COLO668 (cell line): ENCODE measurements around the gene RPS18.

Experiments
- DNase-seq: peaks from one replicate; lab custom pipeline; 2025; ENCODE audit not compliant: unreplicated experiment; lab: John Stamatoyannopoulos, UW

RPS18 gene

DNA sequence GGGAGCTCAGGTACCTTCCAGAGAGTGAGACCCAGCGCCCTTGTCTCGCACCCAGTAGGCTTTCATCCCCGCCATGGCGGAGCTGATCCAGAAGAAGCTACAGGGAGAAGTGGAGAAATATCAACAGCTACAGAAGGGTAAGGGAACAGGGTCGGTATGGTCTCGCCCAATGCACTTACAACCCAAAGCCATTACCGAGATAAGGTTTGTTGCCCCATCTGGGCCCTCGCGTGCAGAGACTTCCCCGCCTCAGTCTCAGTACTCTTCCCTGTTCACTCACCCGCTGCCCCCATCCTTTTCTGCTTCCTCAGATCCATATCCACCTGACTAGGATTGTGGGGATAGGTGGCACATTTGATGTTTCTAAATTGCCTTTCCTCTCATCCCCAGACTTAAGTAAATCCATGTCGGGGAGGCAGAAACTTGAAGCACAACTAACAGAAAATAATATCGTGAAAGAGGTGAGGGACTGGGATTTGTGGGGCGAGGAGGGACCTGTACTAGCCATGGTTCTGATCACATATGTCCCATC is 18.0 kb downstream of the RPS18 start:
- no peak for DNase-seq

DNA sequence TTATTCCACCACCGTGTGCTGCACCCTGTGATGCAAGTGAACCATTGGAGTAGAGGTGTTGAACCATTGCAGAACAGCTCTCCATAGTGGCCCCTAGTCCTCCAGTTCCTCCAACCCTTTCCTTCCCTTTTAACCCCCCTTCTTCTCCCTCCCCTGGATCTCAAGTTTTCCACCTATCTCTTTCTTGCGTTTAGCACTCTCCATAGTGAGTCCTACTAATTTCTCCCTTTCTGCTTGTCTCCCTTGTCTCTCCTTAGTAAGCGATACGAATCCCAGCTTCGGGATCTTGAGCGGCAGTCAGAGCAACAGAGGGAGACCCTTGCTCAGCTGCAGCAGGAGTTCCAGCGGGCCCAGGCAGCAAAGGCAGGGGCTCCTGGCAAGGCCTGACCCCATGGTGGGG is 18.6 kb downstream of the RPS18 start:
- DNase-seq, result no peak

DNA sequence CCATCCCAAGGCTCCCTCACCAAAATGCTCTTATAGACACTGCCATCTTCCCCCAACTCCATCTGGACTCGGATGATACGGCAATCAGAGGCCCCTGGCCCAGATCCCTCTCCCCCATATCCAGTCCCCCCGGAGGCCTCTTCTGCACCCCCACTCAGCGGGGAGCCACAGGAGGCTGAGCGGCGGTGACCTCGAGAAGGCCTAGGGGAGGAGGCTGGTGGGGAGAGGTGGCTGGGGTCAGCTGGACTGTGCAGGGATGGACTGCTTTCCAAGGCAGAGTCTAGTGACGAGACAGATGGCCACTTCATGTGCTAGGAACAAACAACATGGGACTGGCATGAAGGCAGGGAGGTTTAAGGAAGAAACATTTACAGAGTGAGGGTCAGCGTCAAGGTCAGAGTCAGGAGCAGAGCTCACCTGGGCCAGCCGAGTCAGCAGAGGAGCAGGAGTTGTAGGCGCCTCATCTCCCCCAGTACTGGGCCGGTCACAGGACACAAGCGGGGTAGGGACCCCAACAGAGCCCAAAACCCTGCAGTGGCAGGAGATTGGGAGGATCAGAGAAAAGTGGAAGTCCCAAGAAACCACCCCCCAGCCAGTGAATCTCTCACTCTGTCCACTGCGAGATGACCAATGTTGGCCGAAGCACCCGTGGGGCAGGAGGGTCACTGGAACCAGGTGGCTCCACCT is 21.3 kb downstream of the RPS18 start:
- no peak for DNase-seq

DNA sequence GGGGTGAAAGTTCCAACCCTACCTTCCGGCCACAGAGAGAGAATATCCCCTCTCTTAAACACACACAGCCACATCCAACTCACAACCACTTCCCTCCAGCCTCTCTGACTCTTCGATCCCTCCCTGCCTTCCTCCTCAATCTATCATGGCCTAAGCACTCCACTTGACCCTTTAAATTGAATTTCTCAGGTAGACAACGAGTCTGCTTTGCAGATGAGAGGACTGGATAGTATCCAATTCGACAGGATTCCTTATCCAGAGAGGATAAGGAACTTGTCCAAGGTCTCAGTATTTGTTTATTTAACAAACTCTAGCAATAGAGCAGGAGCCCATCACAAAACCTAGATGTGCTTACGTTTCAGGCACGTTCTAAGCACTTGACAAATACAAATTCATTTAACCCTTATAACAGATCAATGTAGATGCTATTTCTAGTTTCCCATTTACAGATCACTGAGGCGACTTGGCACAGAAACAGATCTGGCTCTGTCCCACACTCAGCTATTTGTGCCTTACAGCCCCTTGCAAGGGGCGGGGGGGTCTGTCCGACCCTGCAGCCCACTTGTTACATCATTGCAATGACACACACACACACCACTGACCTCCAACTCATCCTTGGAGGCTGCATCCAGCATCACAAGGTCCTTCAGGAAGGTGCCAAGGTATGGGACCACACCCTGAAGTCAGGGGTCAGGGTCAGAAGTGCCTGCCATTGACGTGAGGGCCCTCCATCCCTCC is 22.4 kb downstream of the RPS18 start:
- no peak for DNase-seq

DNA sequence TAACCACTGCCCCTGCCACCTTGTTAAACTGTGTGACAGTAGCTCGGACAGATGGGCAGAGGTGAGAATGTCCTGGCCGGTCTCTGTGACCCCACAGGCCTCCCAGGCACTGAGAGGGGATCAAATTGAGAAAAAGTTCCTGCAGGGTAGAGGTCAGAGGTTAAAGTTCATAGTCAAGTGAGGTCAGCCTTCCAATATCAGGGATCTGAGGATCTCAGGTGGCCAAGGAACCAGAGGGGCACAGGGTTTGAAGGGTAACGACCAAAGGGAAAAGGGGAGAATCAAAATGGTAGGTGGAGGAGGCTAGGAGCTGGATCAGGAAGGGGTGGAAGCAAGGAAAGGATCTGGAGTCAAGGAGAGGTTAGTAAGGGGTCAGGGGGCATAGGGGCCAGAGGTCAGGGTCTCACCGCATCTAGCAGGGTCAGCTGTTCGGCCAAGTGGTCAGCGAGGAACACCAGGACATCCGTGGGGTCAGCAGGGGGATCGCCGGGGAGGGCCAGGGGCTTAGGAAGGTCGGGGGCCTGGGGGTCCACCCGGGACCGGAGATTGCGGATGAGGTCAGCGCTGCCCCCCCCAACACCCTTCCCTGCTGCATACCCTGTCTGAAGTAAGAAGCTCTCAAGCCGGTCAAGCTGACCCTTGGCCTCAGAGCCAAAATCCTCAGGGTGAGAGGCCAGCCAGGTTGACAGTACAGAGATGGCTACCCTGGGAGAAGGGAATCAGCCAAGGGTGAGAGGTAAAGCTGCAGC is 23.9 kb downstream of the RPS18 start:
- DNase-seq, result no peak

DNA sequence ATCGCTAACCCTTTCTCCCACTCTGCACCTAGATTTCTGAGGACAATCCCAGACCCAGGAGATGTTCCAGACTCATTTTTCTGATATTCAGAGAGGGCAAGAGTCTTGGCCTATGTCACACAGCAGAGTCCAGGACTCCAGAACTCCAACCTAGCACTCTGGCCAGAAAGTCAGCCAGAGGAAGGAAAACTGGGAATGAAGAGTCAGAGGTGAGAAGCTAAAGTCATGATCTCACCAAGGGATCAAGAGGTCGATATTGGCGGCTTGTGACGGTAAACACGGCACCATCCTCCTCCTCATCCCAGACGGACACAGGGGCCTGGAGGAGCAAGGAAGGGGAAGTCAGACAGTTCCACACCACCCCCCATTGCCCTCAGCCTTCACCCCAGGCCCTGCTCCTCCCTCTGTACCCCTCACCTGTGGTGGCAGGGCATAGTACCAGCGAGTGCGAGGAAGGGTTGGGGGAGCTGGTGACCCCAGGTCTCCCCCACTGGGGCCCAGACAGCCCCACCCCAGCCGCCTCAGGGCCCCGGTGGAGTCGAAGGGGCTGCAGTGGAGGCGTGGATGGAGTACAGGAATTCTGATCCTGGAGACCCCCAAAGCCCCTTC is 25.0 kb downstream of the RPS18 start:
- DNase-seq, result no peak

DNA sequence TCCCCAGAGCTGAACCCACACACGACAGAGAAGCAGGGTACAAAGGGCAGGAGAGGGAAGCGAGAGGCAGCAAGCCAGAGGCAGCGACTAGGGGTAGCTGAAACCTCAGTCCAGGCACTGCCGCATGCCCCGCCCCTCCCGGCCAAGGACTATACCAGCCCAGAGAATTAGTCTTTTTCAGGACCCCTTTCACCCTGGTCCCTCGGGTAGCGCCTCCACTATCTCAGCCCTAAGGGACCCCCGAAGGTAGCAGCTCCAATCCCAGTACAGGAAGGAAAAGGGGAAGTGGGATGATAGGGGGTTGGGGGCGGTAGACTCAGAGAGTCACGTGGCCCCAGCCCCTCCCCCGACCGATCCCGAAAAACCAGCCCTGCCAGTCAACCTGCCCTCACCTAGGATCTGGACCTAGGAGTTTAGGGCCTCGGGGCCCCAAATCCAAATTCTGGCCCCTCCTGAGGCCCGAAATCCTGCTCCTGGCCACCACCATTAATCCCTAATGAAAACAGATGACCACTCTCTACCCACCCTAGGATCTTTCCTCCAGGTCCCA is 25.6 kb downstream of the RPS18 start:
- DNase-seq, result no peak

DNA sequence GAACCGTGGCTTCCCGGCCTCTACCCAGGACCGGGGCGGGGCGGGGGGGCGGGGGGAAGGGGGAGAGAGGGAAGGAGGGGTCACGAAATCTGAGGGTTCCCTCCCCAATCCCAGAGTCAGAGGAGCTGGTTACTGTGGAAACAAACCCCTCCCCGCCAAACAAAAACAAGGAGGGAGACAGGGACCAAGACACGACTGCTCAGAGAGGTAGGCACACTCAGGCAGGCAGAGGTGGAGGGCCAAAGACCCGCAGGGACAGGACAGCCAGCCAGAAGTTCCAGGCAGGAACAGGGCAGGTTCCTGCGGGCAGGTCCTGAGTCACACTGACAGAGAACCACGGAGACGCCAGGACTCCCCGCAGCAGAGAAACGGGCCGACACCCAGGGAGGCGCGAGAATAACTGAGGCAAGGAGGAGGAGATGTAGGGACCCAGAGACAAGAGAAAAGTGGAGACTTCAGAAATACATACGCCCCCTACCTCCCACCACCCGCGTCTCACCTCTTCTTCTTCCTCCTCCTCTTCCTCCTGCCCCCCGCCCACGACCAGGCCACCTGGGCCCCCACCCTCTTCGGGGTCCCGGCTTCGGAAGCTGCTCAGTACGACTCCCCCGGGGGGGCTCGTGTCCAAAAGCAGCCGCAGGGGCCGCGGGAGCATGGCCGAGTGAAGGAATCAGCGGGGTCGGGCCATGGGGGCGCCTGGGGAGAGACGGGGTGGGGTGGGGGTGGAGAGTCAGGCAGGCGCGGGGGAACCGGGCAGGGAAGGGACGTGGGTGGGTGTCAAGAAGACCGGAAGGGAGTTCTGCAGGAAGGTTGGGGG is 26.3 kb downstream of the RPS18 start:
- DNase-seq, result peak; percentile 43

DNA sequence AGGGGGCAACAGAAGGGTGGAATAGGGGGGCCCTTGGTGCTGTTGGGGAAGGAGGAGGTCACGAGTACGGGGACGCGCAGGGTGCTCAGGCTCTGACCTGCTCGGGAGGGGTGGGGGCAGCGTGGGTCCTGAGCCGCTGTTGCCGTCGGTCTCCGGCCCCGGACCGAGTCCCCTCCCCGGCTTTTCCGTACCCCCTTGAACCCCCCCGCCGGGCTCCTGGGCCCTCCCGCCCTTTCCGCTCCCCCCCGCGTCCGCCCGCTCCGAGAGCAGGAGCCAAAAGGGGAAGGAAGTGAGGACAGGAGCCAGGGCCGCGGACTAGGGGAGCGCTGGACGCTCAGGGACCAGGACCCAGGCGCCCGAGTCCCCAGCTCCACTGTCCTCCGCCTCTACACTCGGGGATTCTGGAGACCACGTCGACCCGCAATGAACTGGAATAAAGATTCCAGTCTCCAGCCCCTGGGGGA is 26.9 kb downstream of the RPS18 start, which contains the start of gene RGL2:
TSS of gene RGL2 (minus strand) at position 170 of the 464 bp plus-strand sequence. CDS start 332 bp downstream, outside the sequence.
- peak; percentile 50 for DNase-seq

DNA sequence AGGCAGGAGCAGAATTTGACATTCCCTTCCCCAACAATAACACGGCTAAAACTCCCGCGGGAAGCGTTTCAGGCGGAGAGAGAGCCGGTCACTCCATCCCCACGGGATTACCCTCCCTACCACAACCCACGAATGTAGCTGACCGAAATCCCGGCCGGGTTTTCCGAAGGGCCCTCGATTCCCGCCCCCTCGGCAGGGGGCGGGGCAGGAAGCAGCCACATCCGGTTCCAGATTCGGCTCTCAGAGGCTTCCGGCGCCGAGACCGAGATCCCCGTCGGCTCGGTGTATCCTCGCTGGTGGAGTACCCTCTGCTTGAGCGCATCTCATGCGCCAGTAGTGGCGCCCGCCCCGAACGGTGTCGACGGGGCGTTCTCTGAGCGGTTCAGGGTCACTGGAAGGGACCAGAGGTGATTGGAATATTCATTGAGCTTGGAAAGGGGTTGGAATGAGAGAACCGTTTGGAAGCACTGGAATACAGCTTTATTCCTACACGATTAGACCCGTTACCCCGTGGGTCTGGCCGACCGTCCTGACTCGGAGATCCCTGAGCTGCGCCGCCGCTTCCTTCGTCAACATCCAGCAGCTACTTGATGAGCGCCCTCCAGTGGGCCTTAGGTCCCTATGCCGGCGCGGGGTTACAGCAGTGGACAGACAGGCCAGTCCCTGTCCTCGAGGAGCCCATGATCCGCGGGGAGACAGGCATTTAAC is 27.5 kb downstream of the RPS18 start:
- DNase-seq, result peak; percentile 91

DNA sequence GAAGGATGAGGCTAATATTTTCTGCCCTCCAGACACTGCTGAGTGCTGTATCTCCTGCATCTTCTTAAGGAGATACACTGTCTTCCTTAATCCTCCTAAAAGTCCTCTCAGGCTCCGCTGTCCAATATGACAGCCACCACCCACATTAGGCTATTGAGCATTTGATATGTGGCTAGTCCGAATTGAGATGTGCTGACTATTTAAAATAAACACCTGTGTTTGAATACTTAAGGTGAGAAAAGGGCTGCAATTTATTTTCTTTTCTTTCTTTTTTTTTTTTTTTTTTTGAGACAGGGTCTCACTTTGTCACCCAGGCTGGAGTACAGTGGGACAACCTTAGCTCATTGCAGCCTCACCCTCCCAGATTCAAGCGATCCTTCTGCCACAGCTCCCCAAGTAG is 30.0 kb downstream of the RPS18 start:
- DNase-seq, result no peak

DNA sequence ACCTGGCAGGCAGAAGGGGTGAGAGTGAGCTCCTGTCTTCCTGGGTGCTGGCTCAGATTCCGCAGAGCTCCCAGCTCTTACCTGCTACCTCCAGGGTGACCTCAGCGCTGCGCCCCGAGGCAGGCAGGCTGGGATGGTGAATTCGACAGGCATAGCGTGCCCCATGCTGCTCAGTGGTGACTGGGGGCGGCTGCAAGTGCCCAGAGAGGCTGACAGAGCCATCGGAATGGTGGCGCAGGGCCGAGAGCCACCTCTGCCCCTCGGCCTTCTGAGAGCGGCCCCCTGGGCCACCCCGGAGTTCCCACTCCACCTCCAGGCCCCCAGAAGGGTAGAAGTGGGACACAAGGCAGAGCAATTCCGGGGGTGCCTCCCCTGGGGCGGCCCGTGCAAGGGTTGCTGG is 32.3 kb downstream of the RPS18 start:
- no peak for DNase-seq

DNA sequence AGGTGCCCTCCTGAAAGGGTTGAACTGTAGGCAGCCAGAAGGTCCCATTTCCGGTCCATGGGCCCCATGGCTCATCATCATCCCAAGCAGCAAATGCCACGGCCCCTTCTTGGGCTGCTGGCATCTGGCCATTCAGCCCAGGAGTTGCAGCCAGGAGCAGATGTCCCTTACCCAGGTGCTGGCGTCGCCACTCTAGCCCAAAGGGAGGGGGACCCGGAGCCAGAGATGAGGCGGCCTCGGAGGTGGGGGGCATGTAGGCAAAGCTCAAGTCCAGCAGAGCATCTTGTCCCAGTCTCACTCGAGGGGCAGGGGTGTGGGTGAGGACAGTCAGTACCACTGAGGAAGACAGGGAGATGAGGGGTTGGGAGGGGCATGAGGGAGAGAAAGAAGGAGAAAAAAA is 33.2 kb downstream of the RPS18 start:
- DNase-seq, result no peak

DNA sequence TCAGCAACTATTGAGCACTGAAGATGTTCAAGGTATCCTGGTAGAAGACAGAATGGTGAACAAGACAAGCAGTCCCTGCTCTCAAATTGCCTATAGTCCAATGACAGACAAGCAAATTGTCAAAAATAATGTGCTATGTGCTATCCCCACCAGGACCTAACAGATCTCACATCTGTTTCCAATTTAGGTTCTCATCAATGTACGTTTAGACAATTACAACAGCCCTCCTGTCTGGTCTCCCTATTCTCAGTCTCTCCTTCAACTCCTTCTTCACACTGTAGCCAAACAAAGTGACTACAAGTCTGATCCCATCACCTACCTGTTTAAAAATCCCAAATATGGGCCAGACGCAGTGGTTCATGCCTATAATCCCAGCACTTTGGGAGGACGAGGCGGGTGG is 34.5 kb downstream of the RPS18 start:
- no peak for DNase-seq

DNA sequence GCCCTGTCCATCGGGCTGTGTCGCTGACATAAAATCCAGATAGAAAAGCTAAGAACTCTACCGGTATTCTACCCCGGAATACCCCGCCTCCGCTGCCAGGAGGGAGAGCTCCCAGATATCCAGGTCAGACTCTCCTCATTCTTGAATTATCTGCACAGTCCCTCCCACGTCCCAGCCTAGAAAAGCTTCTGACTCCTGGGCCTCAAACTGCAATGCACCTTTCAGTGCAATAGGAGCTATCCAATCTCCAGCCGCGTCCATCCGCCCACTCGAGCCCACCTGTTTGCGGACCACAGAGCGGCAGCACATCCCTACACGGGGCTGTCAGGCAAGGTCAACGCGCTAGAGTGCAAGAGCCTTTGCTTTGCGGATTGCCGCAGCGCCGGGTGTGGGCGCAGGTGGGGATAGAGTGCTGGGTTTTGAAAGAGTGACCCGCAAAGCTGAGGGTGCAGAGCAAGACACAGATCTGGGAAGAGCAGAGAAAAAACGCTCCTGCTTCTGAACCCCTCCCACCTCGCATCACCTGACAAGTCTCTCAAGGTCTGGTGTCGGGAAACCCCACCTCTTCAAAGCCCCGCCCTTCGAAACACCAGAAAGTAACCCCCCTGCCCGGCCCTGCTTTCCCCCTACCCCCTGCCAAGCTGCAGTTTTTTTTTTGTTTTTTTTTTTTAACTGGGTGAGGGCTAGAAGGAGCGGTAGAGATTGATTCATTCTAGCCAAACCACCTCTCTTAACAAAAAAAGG is 40.7 kb downstream of the RPS18 start:
- DNase-seq, result peak; percentile 58

DNA sequence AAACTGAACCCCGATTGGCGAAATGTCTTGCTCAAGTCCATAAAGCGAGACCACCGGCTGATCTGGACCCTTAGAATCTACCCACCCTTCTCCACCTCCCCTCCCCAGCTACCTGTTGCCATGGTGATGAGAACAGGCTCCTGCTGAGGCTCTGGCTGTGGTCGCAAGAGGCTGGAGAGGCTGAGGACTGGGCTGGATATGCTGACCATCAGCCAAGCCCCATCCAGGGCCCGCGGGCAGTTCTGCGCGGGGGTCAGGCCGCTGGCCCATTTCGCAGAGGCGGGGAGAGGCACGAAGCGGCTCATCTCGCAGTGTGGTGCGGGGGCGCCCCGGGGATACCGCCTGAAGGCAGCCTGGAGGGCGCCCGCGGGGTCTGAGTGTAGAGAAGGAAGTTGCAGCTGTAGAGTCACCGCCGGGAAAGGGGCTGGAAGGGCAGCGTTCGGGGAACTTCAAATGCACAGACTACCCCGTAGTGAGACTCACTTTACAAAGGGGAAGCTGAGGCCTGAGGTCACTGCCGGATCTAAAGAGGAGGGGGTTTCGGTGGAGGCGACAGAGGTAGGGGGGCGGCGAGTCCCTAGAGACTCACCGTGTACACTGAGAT is 41.3 kb downstream of the RPS18 start:
- peak; percentile 28 for DNase-seq

DNA sequence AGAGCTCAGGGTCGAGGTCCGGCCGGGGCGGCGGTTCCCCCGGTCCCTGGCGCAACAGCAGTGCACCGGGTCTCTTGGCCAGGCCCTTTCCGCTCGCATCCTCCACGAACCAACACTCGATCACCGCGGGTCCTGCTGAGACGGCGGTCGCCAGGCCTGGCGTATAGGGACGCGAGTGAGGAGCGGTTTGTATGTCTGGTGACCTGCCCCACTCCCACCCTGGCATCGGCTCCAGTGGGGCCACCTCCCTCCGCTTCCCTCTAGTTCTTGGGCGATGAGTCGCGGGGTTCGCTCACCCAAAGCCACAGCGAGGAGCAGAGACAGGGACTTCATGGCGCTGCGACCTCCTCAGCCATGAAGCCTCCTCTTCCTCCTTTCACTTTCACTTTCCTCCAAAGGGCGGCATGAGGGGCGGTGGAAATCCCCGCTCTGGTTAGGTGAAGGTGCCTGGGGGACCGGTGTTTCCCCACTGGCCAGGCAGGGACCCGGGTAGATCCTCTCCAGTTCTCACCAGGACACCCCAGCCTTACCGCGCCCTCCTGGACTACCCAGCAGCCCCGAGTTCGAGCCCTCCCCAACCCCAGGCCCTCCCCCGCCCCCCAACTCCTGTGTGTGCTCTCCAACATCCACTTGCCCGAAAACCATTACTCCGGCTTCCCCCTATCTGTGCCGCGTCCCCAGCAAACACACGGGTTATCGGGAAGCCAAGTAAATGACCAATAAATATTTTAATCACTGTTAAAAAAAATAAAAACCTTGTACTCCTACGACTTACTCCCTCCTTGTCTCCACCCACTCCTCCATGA is 42.0 kb downstream of the RPS18 start, which contains the start of gene TAPBP:
TSS of gene TAPBP (minus strand) at position 370 of the 806 bp plus-strand sequence. CDS start at position 333, 37 bp downstream.
- DNase-seq, result peak; percentile 62
